GM19438 (cell line): Measurements from ENCODE around the gene DMD.
"Not testable (repeated sequence)": the region's sequence is repeated elsewhere in the genome, so short reads cannot be mapped to it uniquely, and the experiment has no call there.

ENCODE experiments used
- ATAC-seq: cut with Tn5 transposase; IDR thresholded peaks from one replicate; pipeline ENCODE4 v1.9.1; 2021; ENCODE audit warnings: low read depth; ENCODE audit not compliant: unreplicated experiment

DMD gene

GRCh38 chrX:32370456-32371205 is 840.7 kb downstream of the DMD start:
- no peak for ATAC-seq

DNA sequence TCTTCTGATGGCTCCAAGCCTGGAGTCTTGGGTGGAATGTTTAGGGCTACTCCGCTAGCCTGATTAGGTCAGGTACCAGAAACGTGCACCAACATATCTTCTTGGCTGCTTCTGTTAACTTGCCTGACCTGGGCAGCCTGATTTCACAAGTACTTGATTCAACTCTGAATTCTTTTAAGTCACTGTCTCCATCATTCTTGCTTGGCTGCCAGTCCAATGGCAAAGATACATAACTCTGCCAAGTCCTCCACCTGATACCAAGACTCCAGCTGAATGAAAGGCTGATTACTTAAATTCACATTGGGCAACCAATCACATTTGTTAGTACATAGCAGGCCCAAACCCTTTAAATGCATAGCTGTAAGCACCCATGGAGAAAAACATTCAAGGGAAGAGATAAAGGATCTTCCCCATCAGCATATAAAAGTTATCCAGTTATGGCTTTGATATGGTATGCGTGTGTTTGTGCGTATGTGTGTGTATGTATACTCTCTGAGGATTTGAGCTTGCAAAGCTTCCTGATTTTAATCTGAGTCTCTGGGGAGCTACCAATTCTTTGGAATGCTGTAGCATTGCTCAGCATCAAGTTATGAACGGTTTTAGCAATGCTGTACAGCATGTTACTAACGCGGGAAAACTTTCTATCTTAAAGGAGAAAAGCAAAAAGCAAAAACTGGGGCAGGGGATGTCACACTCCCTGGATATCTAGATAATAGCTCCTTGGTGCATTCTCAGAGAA is 917.2 kb downstream of the DMD start:
- no peak for ATAC-seq

DNA sequence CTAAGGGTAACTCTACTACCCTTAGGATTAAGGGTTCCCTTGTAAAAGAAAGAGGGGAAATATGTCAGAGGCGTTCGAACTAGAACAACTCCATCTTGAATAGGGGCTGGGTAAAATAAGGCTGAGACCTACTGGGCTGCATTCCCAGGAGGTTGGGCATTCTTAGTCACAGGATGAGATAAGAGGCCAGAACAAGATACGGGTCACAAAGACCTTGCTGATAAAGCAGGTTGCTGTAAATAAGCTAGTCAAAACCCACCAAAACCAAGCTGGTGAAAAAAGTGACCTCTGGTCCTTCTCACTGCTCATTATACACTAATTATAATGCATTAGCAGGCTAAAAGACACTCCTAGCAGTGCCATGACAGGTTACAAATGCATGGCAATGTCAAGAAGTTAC is 922.0 kb downstream of the DMD start:
- no peak for ATAC-seq

DNA sequence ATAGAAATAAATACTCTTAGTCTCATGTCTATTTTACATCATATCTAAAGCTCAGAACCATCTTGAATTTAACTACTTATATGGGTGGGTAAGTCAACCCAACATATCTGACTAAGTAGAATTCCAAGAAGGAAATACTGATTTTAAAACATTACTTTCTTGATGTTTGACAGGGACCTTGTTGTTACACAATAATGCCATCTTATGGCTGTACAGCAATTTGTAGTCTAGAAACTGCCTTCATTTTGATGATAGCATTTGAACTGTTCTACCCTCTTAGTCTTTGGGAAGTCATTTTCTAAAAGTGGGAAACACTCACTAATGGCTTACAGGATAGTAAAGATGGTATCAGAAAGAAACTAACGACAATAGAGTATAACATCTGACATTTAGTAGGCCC is 929.5 kb downstream of the DMD start:
- no peak for ATAC-seq

GRCh38 chrX:32280921-32281320 is 930.4 kb downstream of the DMD start:
- no peak for ATAC-seq

GRCh38 chrX:32280489-32280888 is 930.9 kb downstream of the DMD start:
- ATAC-seq: no peak

DNA sequence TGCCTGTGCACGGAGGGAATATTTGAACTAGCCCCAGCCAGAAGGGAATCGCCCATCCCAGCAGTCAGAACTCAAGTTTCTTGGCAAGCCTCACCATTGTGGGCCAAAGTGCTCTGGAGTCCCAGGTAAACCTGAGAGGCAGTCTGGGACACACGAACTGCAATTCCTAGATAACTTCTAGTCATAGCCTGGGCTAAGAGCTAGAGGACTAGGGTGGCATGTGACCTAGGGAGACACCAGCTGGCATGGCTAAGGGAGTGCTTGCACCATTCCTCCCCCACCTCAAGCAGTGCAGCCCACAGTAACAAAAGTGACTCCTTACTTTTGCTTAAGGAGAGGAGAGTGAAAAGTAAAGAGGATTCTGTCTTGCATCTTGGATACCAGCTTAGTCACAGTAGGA is 935.2 kb downstream of the DMD start:
- no peak for ATAC-seq

- ATAC-seq: no peak
Measured at GRCh38 chrX:32269866-32270265, 941.5 kb downstream of the DMD start.

DNA sequence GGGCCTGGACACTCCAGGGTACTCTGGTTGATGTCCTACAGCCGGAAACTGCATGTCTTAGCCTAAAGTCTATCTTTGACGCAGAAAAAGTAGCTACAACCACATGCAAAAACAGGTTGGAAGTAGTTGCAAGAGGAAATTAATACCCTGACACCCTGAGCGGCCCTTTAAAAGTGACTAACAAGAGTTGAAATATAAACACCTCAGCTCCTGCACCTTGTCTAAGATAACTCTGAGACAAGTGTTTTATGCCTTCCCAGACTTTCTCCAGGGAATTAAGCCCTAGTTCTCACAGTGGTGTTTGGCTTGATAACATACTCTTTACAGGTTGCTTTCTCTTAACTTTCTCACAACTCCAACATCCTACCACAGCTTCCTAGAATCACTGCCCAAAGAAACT is 943.1 kb downstream of the DMD start:
- no peak for ATAC-seq

- ATAC-seq: no peak
Measured at GRCh38 chrX:32267796-32268195, 943.6 kb downstream of the DMD start.

GRCh38 chrX:32246675-32247074 is 964.7 kb downstream of the DMD start:
- ATAC-seq: not testable (repeated sequence)

- ATAC-seq: no peak
Measured at GRCh38 chrX:32195611-32196010, 1015.7 kb downstream of the DMD start.

DNA sequence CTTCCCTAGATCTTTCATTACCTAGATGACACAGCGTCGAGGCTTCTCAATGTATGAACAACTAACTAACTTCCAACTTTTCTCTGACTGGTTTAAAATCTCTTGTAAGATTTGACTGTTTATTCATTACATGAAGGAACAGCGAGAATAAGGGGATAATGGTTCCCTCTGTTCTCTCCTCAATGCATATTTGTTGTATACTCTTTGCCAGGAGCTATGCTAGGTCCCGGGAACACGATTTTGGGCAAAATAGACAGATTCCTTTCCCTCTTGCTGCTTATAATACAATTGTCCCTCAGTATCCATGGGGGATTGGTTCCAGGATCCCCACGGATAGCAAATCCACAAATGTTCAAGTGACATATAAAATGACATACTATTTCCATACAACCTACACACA is 1020.0 kb downstream of the DMD start:
- no peak for ATAC-seq

GRCh38 chrX:32185160-32185559 is 1026.2 kb downstream of the DMD start:
- no peak for ATAC-seq

DNA sequence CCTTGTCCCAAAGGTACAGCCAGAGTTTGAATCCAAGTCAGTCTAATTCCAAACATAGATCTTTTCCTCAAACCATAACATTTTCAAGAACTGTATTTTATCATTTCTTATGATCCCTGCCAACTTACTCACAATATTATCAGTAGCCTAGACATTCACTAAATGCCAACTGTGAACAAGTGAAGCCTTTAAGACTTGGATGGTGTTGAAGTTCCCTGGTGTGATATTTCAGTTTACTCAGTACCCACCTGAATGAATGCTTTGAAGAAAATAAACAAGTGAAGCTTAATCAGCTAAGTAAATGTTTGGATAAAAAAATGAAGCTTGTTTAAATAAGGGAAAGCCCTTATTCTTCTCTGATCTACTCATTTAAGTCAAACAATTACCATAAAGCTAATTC is 1028.3 kb downstream of the DMD start:
- ATAC-seq: no peak

DNA sequence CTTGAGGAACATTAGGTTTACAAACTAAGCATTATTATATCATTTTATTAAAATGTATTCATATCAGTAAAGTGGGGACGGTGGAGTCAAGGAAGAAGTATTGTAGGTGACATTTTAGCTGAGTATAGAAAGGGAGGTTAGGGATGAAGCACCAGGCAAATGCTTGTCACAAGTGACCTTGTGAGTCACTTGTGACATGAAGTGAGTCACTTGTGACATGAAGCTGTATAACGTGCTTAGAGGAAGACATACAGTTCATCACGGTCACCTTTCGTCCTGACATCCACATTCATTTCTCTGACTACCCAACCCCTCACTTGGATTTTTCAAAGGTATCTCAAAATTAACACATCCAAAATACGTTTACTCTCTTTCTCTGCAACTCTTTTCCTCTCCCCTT is 1034.8 kb downstream of the DMD start:
- ATAC-seq: no peak

GRCh38 chrX:32170481-32170880 is 1040.9 kb downstream of the DMD start:
- no peak for ATAC-seq

DNA sequence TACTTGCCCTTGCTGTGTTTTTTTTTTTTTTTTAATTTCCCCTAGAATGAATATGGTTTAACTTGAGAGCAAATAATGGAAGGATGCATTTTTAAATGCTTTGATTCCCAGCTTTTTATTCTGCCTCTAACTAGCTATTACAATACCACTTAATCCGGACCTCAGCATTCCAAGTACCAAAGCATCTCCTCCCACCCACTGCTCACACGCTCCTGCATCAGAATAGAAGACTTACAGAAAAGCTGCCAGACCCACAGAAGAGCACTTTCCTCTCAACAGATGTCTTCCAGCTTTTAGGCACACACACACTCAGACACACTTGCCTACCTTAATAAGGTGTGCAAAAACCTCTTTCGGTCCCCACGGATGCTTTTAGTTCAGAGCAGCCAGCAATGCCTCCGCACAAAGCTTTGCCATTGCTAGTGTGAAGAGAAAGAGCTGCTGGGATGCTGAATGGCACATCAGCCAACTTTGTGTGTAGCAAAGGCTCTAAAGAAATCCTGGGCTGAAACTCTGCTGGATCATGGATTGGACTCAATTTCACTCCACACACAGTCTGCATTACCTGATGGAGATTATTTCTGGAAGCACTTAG is 1056.2 kb downstream of the DMD start:
- no peak for ATAC-seq

GRCh38 chrX:32153585-32153984 is 1057.8 kb downstream of the DMD start:
- no peak for ATAC-seq

- no peak for ATAC-seq
Measured at GRCh38 chrX:32150141-32150540, 1061.2 kb downstream of the DMD start.

DNA sequence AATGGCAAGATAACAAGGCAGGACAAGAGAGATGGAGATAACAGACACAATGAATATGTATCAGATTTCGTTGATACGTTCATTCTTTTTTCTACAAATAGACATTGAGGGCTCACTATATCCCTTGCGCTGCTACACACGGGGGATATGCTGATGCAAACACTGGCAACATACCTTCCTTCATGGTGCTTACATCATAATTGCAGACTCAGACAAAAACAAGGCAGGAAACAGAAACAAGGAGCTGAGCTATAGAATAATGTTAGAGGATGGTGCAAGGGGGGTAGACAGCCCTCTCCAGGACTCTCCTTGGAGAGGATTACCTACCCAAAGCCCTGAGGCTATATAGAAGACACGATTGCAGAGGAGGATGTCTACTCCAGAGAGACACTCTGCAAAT is 1069.5 kb downstream of the DMD start:
- no peak for ATAC-seq

GRCh38 chrX:32139476-32139875 is 1071.9 kb downstream of the DMD start:
- ATAC-seq: no peak
